ENCODE data around the gene EFNA1. TPM values are rescaled to one million over a fixed set of nuclear protein-coding genes. Genes with fewer than 3 reads are reported as not detected.

Gene EFNA1
- total and polyA plus RNA-seq, 2 experiments from 2014 or later: 3.2 to 5.1 TPM

- TF ChIP-seq ZNF462 (CRISPR knock-in tag; IDR thresholded peaks at IDR 0.05) (no peak), EZH2phosphoT487 (IDR thresholded peaks at IDR 0.05; ENCODE audit: unreplicated experiment) (no peak), ETS1 (IDR thresholded peaks at IDR 0.05) (no peak), EZH2 (IDR thresholded peaks at IDR 0.05; ENCODE audit: low read depth, unreplicated experiment) (no peak), NANOG (IDR thresholded peaks at IDR 0.05; ENCODE audit: borderline replicate concordance) (no peak), CTCF (conservative IDR thresholded peaks at IDR 0.05; ENCODE audit: low read depth in 2 of 2) (no peak)
Measured at GRCh38 chr1:155078469-155079209, 49.0 kb upstream of the EFNA1 start, which contains the start of gene EFNA3 (continued).

All from GM23338 (cell line).